NT2/D1 (cell line): ENCODE results near the gene CDK2AP2.
"Not testable (repeated sequence)": the region's sequence is repeated elsewhere in the genome, so short reads cannot be mapped to it uniquely, and the experiment has no call there.

Source experiments
- DNase-seq: peaks from one replicate; pipeline ENCODE4 v3.0.0-alpha.2; 2011; ENCODE audit warnings: low read depth, low spot score
- H3K27me3 ChIP-seq: 2 replicates; pipeline ENCODE4 v1.6.0; 2011; ENCODE audit warnings: mild to moderate bottlenecking; ENCODE audit not compliant: insufficient read length, insufficient read depth
- H3K36me3 ChIP-seq: 2 replicates; pipeline ENCODE4 v1.6.1; 2011; ENCODE audit warnings: mild to moderate bottlenecking, low read length, mixed read lengths; ENCODE audit not compliant: insufficient read depth, insufficient read length
- H3K4me1 ChIP-seq: 2 replicates; pipeline ENCODE4 v1.5.1; 2011; ENCODE audit not compliant: insufficient read depth, insufficient read length
- H3K4me3 ChIP-seq: 2 replicates; pipeline ENCODE4 v1.5.1; 2011; ENCODE audit warnings: low read depth; ENCODE audit not compliant: insufficient read length
- H3K9ac ChIP-seq: 2 replicates; pipeline ENCODE4 v1.6.0; 2011; ENCODE audit warnings: low read depth; ENCODE audit not compliant: insufficient read length
- H3K9me3 ChIP-seq: 2 replicates; pipeline ENCODE4 v1.5.1; 2011; ENCODE audit warnings: mild to moderate bottlenecking, low read length; ENCODE audit not compliant: insufficient read depth
- SUZ12 ChIP-seq: IDR thresholded peaks from 2 replicates; pipeline ENCODE4 v1.6.1; 2011; ENCODE audit not compliant: insufficient read length, insufficient read depth; ENCODE audit errors: extremely low read depth
- YY1 ChIP-seq: IDR thresholded peaks from 2 replicates; pipeline ENCODE4 v1.6.1; 2011; ENCODE audit not compliant: insufficient read length, insufficient read depth
- ZNF274 ChIP-seq: IDR thresholded peaks from 2 replicates; pipeline ENCODE4 v1.6.1; 2011; ENCODE audit warnings: mild to moderate bottlenecking, low read depth, low read length

Gene CDK2AP2, protein sequence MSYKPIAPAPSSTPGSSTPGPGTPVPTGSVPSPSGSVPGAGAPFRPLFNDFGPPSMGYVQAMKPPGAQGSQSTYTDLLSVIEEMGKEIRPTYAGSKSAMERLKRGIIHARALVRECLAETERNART

GRCh38 chr11:67507864-67508485, at the start of gene CDK2AP2:
Gene CDK2AP2, minus strand, starts transcription at chr11:67508162. Its CDS starts 80 bp downstream, at chr11:67508082.
- H3K4me1 ChIP-seq = peaks cover 25% of the 10 kb centered on the region
- peak; percentile 99 for DNase-seq
- H3K9ac ChIP-seq = peak within 1 kb of the TSS; percentile 86
- peaks cover 12% of the 10 kb centered on the region for H3K27me3 ChIP-seq
- peaks cover 16% of the 10 kb centered on the region for H3K36me3 ChIP-seq
- TF ChIP-seq SUZ12 (no peak), YY1 (no peak), ZNF274 (no peak)
- H3K9me3 ChIP-seq = no peaks in the 10 kb centered on the region
- H3K4me3 ChIP-seq = peak within 1 kb of the TSS; percentile 97

GRCh38 chr11:67556244-67556643, 48.3 kb upstream of the CDK2AP2 start:
- no peak for DNase-seq
- Histone ChIP-seq H3K9ac (no peak overlapping the region), H3K27me3 (no peaks in the 10 kb centered on the region), H3K9me3 (peaks cover 20% of the 10 kb centered on the region), H3K4me1 (no peaks in the 10 kb centered on the region), H3K4me3 (no peak overlapping the region), H3K36me3 (no peaks in the 10 kb centered on the region)
- no peak for TF ChIP-seq YY1
- TF ChIP-seq ZNF274 = no peak
- no peak for TF ChIP-seq SUZ12

- H3K4me1 ChIP-seq, DNase-seq, H3K9ac ChIP-seq, H3K36me3 ChIP-seq, H3K27me3 ChIP-seq, H3K4me3 ChIP-seq: not testable (repeated sequence)
- peaks cover 26% of the 10 kb centered on the region for H3K9me3 ChIP-seq
Measured at GRCh38 chr11:67551697-67552096, 43.7 kb upstream of the CDK2AP2 start.

GRCh38 chr11:67551127-67551526, 43.2 kb upstream of the CDK2AP2 start:
- Histone ChIP-seq H3K9me3 (peaks cover 26% of the 10 kb centered on the region), H3K27me3 (no peaks in the 10 kb centered on the region), H3K4me1 (no peaks in the 10 kb centered on the region), H3K36me3 (no peaks in the 10 kb centered on the region), H3K9ac (no peak overlapping the region), H3K4me3 (no peak overlapping the region)
- TF ChIP-seq YY1 = no peak
- no peak for TF ChIP-seq SUZ12
- no peak for TF ChIP-seq ZNF274
- DNase-seq = no peak

GRCh38 chr11:67548555-67549110, 40.7 kb upstream of the CDK2AP2 start:
- H3K4me1 ChIP-seq = no peaks in the 10 kb centered on the region
- H3K36me3 ChIP-seq = no peaks in the 10 kb centered on the region
- no peak overlapping the region for H3K9ac ChIP-seq
- H3K4me3 ChIP-seq = no peak overlapping the region
- DNase-seq = no peak
- no peaks in the 10 kb centered on the region for H3K27me3 ChIP-seq
- TF ChIP-seq YY1 (no peak), ZNF274 (no peak), SUZ12 (no peak)
- H3K9me3 ChIP-seq = peaks cover 26% of the 10 kb centered on the region

DNA sequence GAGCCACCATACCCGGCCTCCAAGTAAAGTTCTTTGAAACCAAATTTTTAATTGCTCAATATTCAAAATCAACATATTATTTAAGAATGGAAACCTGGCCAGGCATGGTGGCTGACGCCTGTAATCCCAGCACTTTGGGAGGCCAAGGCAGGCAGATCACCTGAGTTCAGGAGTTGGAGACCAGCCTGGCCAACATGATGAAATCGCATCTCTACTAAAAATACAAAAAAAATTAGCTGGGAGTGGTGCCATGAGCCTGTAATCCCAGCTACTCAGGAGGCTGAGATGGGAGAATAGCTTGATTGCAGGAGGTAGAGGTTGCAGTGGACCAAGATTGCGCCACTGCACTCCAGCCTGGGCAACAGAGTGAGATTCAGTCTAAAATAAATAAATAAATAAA, 40.1 kb upstream of the CDK2AP2 start:
- not testable (repeated sequence) for H3K36me3 ChIP-seq, H3K4me3 ChIP-seq, H3K9ac ChIP-seq, DNase-seq, H3K27me3 ChIP-seq, H3K4me1 ChIP-seq
- peaks cover 25% of the 10 kb centered on the region for H3K9me3 ChIP-seq

GRCh38 chr11:67545280-67545679, 37.3 kb upstream of the CDK2AP2 start:
- TF ChIP-seq SUZ12 = no peak
- no peak for TF ChIP-seq YY1
- TF ChIP-seq ZNF274 = no peak
- Histone ChIP-seq H3K4me1 (peaks cover 9% of the 10 kb centered on the region), H3K36me3 (no peaks in the 10 kb centered on the region), H3K4me3 (no peak overlapping the region), H3K27me3 (no peaks in the 10 kb centered on the region), H3K9me3 (no peaks in the 10 kb centered on the region), H3K9ac (no peak overlapping the region)
- DNase-seq = no peak

DNA sequence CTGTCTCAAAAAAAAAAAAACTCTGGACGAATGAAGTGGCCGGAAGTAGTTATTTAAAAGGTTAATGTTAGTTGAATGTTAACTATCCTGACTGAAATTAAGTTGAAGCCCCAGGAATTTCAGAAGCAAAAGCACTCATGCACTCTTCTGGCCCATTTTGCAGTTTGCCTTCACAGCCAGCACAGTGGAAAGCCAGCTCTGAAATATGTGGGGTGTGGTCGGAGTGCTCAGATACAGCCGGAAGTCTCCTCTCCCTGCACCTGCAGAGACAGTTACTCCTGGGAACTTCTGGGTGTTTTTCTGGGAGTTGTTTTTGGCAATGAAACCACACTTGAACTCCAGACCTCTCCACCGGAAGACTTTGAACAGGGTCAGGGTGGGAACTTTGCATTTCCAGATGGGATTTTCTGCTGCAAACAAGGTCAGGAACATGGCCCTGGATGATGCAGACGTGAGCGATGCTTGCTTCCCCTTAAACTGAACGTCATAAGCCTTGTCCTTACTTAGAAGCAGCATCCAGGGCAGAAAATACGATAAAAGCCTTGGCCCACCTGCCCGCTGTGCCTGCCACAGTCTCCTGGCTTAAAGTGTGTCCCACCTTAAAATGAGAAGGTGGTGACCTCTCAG, 36.8 kb upstream of the CDK2AP2 start:
- Histone ChIP-seq H3K27me3 (no peaks in the 10 kb centered on the region), H3K4me1 (peaks cover 9% of the 10 kb centered on the region), H3K36me3 (no peaks in the 10 kb centered on the region), H3K4me3 (no peak overlapping the region), H3K9ac (no peak overlapping the region), H3K9me3 (no peaks in the 10 kb centered on the region; the same call in 1 of the 2 replicates)
- TF ChIP-seq SUZ12 (no peak), ZNF274 (no peak), YY1 (no peak)
- DNase-seq = no peak
